ENCODE results near the gene POLR1A. TPM values are rescaled to one million over a fixed set of nuclear protein-coding genes. Genes with fewer than 3 reads are reported as not detected.
A peak's percentile ranks its signal among the peaks of the same experiment; 100 is the strongest.

The POLR1A gene
- total RNA-seq, 2 experiments from 2014 or later = 13.1 to 13.4 TPM

DNA sequence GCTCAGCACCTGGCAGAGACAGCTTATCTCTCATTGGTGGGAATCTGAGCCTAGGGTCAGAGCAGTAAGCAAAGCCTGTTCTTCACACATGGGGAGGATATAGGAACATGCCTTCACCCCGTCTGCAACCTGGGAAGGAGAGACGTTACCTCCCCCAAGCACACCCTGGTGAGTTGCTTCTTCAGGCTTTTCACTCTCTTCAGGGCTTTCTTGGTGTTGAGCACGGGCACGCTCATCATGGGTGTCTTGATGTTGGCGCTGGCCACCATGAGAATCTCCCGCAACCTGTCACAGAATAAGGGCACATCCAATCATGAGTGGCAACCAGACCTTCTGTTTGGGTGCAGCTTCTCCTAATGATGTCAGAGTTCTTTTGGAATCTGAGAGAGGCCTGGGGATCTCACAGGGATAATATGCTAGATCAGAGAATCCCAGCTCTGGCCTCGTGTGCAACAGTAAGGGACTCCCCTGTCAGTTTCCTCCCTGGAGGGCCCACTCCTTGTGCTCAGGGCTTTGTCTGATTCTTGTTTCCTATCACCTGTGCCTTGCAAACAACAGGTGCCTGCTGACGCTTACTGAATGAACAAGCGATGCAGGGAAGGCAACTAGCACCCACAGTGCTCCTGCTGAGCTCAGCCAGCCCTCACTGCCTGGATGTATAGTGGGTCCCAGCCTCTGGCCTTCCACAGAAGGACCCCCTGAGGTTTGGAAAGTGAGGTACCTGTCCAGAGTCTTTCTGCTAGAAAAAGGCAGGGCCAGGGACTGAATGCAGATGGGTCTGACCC is 66.3 kb downstream of the POLR1A start:
- no peak overlapping the region for H3K4me3 ChIP-seq (ENCODE audit: low read length)
- no peaks in the 10 kb centered on the region for H3K9me3 ChIP-seq (ENCODE audit: control insufficient read depth in 1 of 2, insufficient read depth in 1 of 2, low read length in 2 of 2)
- peaks cover 5% of the 10 kb centered on the region for H3K27me3 Mint-ChIP-seq
- H3K4me1 Mint-ChIP-seq (ENCODE audit: low read depth) = peaks cover 81% of the 10 kb centered on the region
- peaks cover 76% of the 10 kb centered on the region for H3K4me1 ChIP-seq (ENCODE audit: insufficient read depth, low read length)
- H3K36me3 Mint-ChIP-seq (ENCODE audit: low read depth) = peaks cover 36% of the 10 kb centered on the region
- H3K4me3 Mint-ChIP-seq = peak overlapping the region; percentile 43
- H3K27ac Mint-ChIP-seq = peak overlapping the region; percentile 97
- H3K27me3 ChIP-seq (ENCODE audit: control insufficient read depth in 1 of 2, insufficient read depth in 2 of 2, low read length in 2 of 2) = no peaks in the 10 kb centered on the region
- DNase-seq = peak in 8 of 14 experiments; percentile 15 to 56 (median 36)
- intact Hi-C loops (cut with DNase I, micrococcal nuclease) = loop anchor here (2.0 to 5.0 kb wide), 5 partner anchors 42 to 213 kb away; partner anchors contain the start of genes IMMT (in 1 of the 2) and MRPL35 (in 1 of the 2)
- ChIA-PET POLR2A (interaction anchor here (0.6 to 5.3 kb wide), 6 partner anchors 14 to 402 kb away, joined by 3 to 75 read pairs (median 3); partner anchors contain the start of genes KDM3A and ST3GAL5), CTCF (interaction anchor here (1.1 to 4.9 kb wide), 4 partner anchors 28 to 212 kb away, joined by 4 to 52 read pairs (median 14); partner anchors contain the start of gene ST3GAL5)
- peaks cover 27% of the 10 kb centered on the region for H3K36me3 ChIP-seq (ENCODE audit: insufficient read depth, low read length)
- no peak for TF ChIP-seq CTCF (IDR thresholded peaks at IDR 0.05)
- peak; percentile 15 for ATAC-seq (ENCODE audit: poor library complexity)
- H3K9me3 Mint-ChIP-seq = no peaks in the 10 kb centered on the region
- H3K27ac ChIP-seq (ENCODE audit: low read depth in 1 of 2, low read length in 2 of 2) = peak overlapping the region; percentile 88 to 92

DNA sequence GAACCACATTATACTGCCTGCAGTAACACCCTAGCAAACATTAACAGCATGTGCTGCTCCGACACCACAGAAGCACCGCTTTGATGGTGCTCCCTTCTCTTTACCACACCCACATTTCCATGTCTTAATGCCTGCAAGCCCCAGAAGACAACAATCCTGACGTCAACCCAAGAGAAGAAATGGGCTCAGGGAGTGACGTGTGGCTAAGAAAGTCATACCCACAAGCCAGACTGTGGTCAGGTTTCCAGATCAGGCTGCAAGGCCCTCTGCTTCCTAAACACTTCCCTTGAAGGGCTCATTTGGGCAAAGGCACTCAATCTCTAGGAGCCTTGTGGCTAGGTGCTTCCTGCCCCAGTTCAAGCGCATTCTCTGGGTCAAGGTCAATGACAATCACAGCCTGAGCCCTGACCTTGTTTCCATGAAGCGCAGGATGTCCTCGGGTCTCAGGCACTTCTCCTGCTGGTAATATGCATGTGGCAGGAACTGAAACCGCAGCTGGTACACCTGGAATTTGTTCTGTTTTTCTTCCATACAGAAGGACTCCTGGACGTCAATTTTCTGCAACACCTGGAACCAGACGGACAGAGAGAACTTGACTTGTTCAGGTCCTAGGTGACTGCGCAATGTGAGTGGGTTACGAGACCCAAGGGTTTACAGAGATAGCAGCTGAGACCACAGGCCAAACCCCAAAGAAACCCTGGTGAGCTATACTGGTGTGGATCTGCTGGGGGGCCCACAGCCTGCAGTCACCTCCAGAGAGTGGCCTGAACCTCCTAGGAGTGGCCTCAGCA is 67.2 kb downstream of the POLR1A start:
- ChIA-PET POLR2A (interaction anchor here (0.6 to 5.3 kb wide), 8 partner anchors 13 to 403 kb away, joined by 3 to 75 read pairs (median 4); partner anchors contain the start of genes KDM3A and ST3GAL5), CTCF (interaction anchor here (1.1 to 4.9 kb wide), 4 partner anchors 29 to 211 kb away, joined by 4 to 52 read pairs (median 14); partner anchors contain the start of gene ST3GAL5)
- Histone ChIP-seq H3K4me3 (ENCODE audit: low read length) (no peak overlapping the region), H3K27ac (ENCODE audit: low read depth in 1 of 2, low read length in 2 of 2) (peak overlapping the region; percentile 88 to 92), H3K27me3 (ENCODE audit: control insufficient read depth in 1 of 2, insufficient read depth in 2 of 2, low read length in 2 of 2) (no peaks in the 10 kb centered on the region), H3K4me1 (ENCODE audit: insufficient read depth, low read length) (peaks cover 85% of the 10 kb centered on the region), H3K9me3 (ENCODE audit: control insufficient read depth in 1 of 2, insufficient read depth in 1 of 2, low read length in 2 of 2) (no peaks in the 10 kb centered on the region), H3K36me3 (ENCODE audit: insufficient read depth, low read length) (peaks cover 23% of the 10 kb centered on the region)
- ATAC-seq (ENCODE audit: poor library complexity) (peak; percentile 62), DNase-seq (peak; percentile 39 to 97 (median 64))
- peaks cover 88% of the 10 kb centered on the region for H3K4me1 Mint-ChIP-seq (ENCODE audit: low read depth)
- H3K4me3 Mint-ChIP-seq = peak overlapping the region; percentile 81
- peaks cover 5% of the 10 kb centered on the region for H3K27me3 Mint-ChIP-seq
- TF ChIP-seq CTCF (IDR thresholded peaks at IDR 0.05) = no peak
- H3K36me3 Mint-ChIP-seq (ENCODE audit: low read depth) = peaks cover 39% of the 10 kb centered on the region
- H3K27ac Mint-ChIP-seq = peak overlapping the region; percentile 97
- H3K9me3 Mint-ChIP-seq = no peaks in the 10 kb centered on the region
- intact Hi-C loops (cut with DNase I, micrococcal nuclease) = loop anchor here (1.0 to 5.0 kb wide), 7 partner anchors 41 to 212 kb away; partner anchors contain the start of genes IMMT (in 1 of the 2) and MRPL35 (in 1 of the 2)

- H3K4me1 ChIP-seq (ENCODE audit: insufficient read depth, low read length) = peaks cover 92% of the 10 kb centered on the region
- ChIA-PET CTCF (interaction anchor here (4.3 to 4.9 kb wide), 2 partner anchors 42 to 149 kb away, joined by 23 to 52 read pairs; partner anchors contain the start of gene ST3GAL5), POLR2A (interaction anchor here (1.6 to 5.3 kb wide), 5 partner anchors 68 to 403 kb away, joined by 5 to 75 read pairs (median 22); partner anchors contain the start of genes KDM3A, POLR1A, PTCD3 and ST3GAL5)
- H3K27ac ChIP-seq (ENCODE audit: low read depth in 1 of 2, low read length in 2 of 2) = peak overlapping the region; percentile 88 to 92
- TF ChIP-seq CTCF (IDR thresholded peaks at IDR 0.05) = no peak
- H3K4me3 ChIP-seq (ENCODE audit: low read length) = no peak overlapping the region
- intact Hi-C loops (cut with DNase I, micrococcal nuclease) = loop anchor here (1.0 to 5.0 kb wide), 8 partner anchors 40 to 211 kb away; partner anchors contain the start of genes IMMT (in 1 of the 2), MRPL35 (in 1 of the 2) and PTCD3 (in 1 of the 2)
- no peaks in the 10 kb centered on the region for H3K9me3 ChIP-seq (ENCODE audit: control insufficient read depth in 1 of 2, insufficient read depth in 1 of 2, low read length in 2 of 2)
- peak in 7 of 14 experiments; percentile 14 to 63 (median 30) for DNase-seq
- Mint-ChIP-seq H3K9me3 (no peaks in the 10 kb centered on the region), H3K27me3 (peaks cover 5% of the 10 kb centered on the region), H3K4me1 (ENCODE audit: low read depth) (peaks cover 88% of the 10 kb centered on the region), H3K36me3 (ENCODE audit: low read depth) (peaks cover 37% of the 10 kb centered on the region), H3K4me3 (peak overlapping the region; percentile 81), H3K27ac (peak overlapping the region; percentile 97)
- H3K27me3 ChIP-seq (ENCODE audit: control insufficient read depth in 1 of 2, insufficient read depth in 2 of 2, low read length in 2 of 2) = no peaks in the 10 kb centered on the region
- peaks cover 22% of the 10 kb centered on the region for H3K36me3 ChIP-seq (ENCODE audit: insufficient read depth, low read length)
- ATAC-seq (ENCODE audit: poor library complexity) = no peak
These were observed 67.9 kb downstream of the POLR1A start for GRCh38 chr2:86037795-86038192.

Data from CD4-positive, alpha-beta T cell (primary cell).